Measurements from ENCODE around the gene PRKN.

The PRKN gene

GRCh38 chr6:162728706-162729105 lies 1.1 kb upstream of the PRKN start:
- DNase-seq (ENCODE audit: low spot score) = no peak
- no peak for TF ChIP-seq CTCF (IDR thresholded peaks at IDR 0.05; ENCODE audit: extremely low read depth, insufficient read depth, missing control alignments)
- in situ Hi-C loops (cut with MboI; ENCODE audit: low pct_unique_long_range_greater_than_20kb, low sequenced_read_pairs, unreplicated experiment) = no loop called here

DNA sequence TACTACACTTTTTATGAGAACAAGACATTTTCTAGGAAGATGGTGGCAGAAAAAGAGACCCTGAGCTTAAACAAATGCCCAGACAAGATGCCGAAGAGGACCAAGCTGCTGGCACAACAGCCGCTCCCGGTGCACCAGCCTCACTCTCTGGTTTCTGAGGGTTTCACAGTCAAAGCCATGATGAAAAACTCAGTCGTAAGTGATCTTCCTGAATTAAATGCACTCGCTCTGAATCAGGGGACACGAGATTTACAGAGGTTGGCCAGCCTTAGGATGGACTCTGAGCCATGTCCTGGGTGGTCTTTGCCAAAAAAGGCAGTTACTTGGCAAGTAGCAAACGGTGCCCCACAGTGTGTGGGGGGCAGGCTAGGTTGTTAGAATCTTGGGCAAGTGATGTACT lies 631 bp upstream of the PRKN start:
- in situ Hi-C loops (cut with MboI; ENCODE audit: low pct_unique_long_range_greater_than_20kb, low sequenced_read_pairs, unreplicated experiment) = no loop called here
- no peak for TF ChIP-seq CTCF (IDR thresholded peaks at IDR 0.05; ENCODE audit: extremely low read depth, insufficient read depth, missing control alignments)

DNA sequence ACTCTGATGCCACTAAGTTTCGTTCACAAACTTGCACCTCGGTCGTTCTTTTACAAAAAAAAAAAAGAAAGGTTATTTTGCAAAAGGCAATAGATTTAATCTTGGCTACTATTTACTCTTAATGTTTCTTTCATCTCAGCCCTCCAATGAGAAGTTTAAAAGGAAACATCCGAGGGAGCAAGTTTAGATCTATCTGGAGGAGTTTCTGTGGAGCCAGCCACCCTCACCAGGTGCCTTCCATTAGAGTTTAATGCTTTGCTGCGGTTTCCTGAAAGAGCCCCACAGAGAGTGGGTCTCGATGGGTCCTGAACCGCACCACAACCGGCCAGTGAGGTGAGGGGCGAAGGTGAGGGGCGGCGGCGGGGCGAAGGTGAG lies 632 bp downstream of the PRKN start:
- peak; percentile 27 for DNase-seq (ENCODE audit: low spot score)
- no peak for TF ChIP-seq CTCF (IDR thresholded peaks at IDR 0.05; ENCODE audit: extremely low read depth, insufficient read depth, missing control alignments)
- in situ Hi-C loops (cut with MboI; ENCODE audit: low pct_unique_long_range_greater_than_20kb, low sequenced_read_pairs, unreplicated experiment) = no loop called here

More for the DNA sequence above, 631 bp upstream of the PRKN start:
- DNase-seq (ENCODE audit: low spot score) = no peak

- in situ Hi-C loops (cut with MboI; ENCODE audit: low pct_unique_long_range_greater_than_20kb, low sequenced_read_pairs, unreplicated experiment) = no loop called here
- DNase-seq (ENCODE audit: low spot score) = no peak
- no peak for TF ChIP-seq CTCF (IDR thresholded peaks at IDR 0.05; ENCODE audit: extremely low read depth, insufficient read depth, missing control alignments)
Measured at GRCh38 chr6:162722633-162723032, 4.9 kb downstream of the PRKN start.

DNA sequence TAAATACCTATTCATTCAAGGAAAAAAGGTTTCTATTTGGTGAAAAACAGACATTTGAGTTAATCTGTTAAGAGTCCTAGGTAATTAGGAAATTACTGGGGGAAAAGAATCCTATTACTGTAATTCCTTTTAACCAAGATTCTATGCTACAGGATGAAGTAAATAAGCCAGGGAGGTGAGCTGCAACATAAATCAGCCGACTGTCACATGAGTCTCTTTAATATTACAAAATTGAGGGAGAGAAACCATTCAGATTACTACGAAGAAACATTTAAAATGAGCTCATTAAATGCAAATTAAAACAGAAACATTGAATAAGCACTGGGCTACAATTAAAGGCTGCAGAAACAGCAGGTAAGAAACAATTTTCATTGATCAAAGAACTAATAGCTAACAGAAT lies 5.3 kb downstream of the PRKN start:
- no peak for DNase-seq (ENCODE audit: low spot score)
- no peak for TF ChIP-seq CTCF (IDR thresholded peaks at IDR 0.05; ENCODE audit: extremely low read depth, insufficient read depth, missing control alignments)
- in situ Hi-C loops (cut with MboI; ENCODE audit: low pct_unique_long_range_greater_than_20kb, low sequenced_read_pairs, unreplicated experiment) = no loop called here

DNA sequence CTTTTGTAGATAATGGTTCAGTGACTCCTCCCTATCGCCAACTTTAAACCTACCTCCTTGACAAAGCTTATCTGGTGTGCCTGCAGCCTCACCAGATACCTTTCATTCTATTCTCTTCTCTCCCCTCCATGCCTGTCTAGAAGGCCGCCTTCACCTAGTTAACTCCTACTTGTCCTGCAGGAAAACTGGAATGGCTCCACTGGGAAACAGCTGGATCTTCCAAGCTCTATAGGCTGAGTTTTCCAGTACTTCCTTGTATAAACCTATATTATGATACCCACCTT lies 6.2 kb downstream of the PRKN start:
- no peak for DNase-seq (ENCODE audit: low spot score)
- no peak for TF ChIP-seq CTCF (IDR thresholded peaks at IDR 0.05; ENCODE audit: extremely low read depth, insufficient read depth, missing control alignments)
- in situ Hi-C loops (cut with MboI; ENCODE audit: low pct_unique_long_range_greater_than_20kb, low sequenced_read_pairs, unreplicated experiment) = no loop called here

GRCh38 chr6:162719528-162719927 lies 8.0 kb downstream of the PRKN start:
- TF ChIP-seq CTCF (IDR thresholded peaks at IDR 0.05; ENCODE audit: extremely low read depth, insufficient read depth, missing control alignments) = no peak
- in situ Hi-C loops (cut with MboI; ENCODE audit: low pct_unique_long_range_greater_than_20kb, low sequenced_read_pairs, unreplicated experiment) = no loop called here
- DNase-seq (ENCODE audit: low spot score) = no peak
